Mononuclear cell (primary cell): Measurements from ENCODE around the gene INPP4A. TPM values are rescaled to one million over a fixed set of nuclear protein-coding genes. Genes with fewer than 3 reads are reported as not detected.

Experiments used
- H3K27me3 ChIP-seq: 2 replicates; pipeline ENCODE4 v1.6.0; 2011; ENCODE audit warnings: low read length, control low read depth; ENCODE audit not compliant: insufficient read depth
- H3K4me1 ChIP-seq: 2 replicates; pipeline ENCODE4 v1.5.1; 2011; ENCODE audit warnings: mild to moderate bottlenecking, low read length, control low read depth; ENCODE audit not compliant: insufficient read depth
- H3K4me3 ChIP-seq: 2 replicates; pipeline ENCODE4 v1.5.1; 2011; ENCODE audit warnings: mild to moderate bottlenecking, low read length, moderate library complexity
- H3K9me3 ChIP-seq: 2 replicates; pipeline ENCODE4 v1.5.1; 2011; ENCODE audit warnings: low read depth, mild to moderate bottlenecking, control low read depth, low read length
- total RNA-seq: library from RNA; depleted of rRNA; stranded (reverse); fragments of >200 nt; gene quantifications from one replicate; pipeline ENCODE4 v1.2.3, GENCODE V29; 2012

The INPP4A gene
- total RNA-seq, 1 donor = 48.2 TPM

- Histone ChIP-seq H3K4me1 (peaks cover 95% of the 10 kb centered on the region), H3K27me3 (no peaks in the 10 kb centered on the region), H3K9me3 (no peaks in the 10 kb centered on the region), H3K4me3 (no peak overlapping the region)
Observed at GRCh38 chr2:98472961-98473746, 28.5 kb downstream of the INPP4A start.

GRCh38 chr2:98473995-98474780 lies 29.5 kb downstream of the INPP4A start:
- no peak overlapping the region for H3K4me3 ChIP-seq
- no peaks in the 10 kb centered on the region for H3K27me3 ChIP-seq
- H3K9me3 ChIP-seq = no peaks in the 10 kb centered on the region
- peaks cover 95% of the 10 kb centered on the region for H3K4me1 ChIP-seq

- H3K4me1 ChIP-seq = peaks cover 95% of the 10 kb centered on the region
- no peak overlapping the region for H3K4me3 ChIP-seq
- no peaks in the 10 kb centered on the region for H3K9me3 ChIP-seq
- H3K27me3 ChIP-seq = no peaks in the 10 kb centered on the region
Observed at GRCh38 chr2:98474979-98475632, 30.4 kb downstream of the INPP4A start.

- H3K4me1 ChIP-seq = peaks cover 95% of the 10 kb centered on the region
- no peaks in the 10 kb centered on the region for H3K27me3 ChIP-seq
- no peak overlapping the region for H3K4me3 ChIP-seq
- H3K9me3 ChIP-seq = no peaks in the 10 kb centered on the region
Observed at GRCh38 chr2:98476192-98476868, 31.7 kb downstream of the INPP4A start.

GRCh38 chr2:98477036-98477435 lies 32.4 kb downstream of the INPP4A start:
- Histone ChIP-seq H3K4me1 (peaks cover 95% of the 10 kb centered on the region), H3K27me3 (no peaks in the 10 kb centered on the region), H3K9me3 (no peaks in the 10 kb centered on the region), H3K4me3 (no peak overlapping the region)

GRCh38 chr2:98477506-98477905 lies 32.8 kb downstream of the INPP4A start:
- H3K9me3 ChIP-seq = no peaks in the 10 kb centered on the region
- H3K4me1 ChIP-seq = peaks cover 95% of the 10 kb centered on the region
- H3K4me3 ChIP-seq = no peak overlapping the region
- no peaks in the 10 kb centered on the region for H3K27me3 ChIP-seq

GRCh38 chr2:98478088-98478551 lies 33.5 kb downstream of the INPP4A start:
- Histone ChIP-seq H3K9me3 (no peaks in the 10 kb centered on the region), H3K27me3 (no peaks in the 10 kb centered on the region), H3K4me1 (peaks cover 94% of the 10 kb centered on the region), H3K4me3 (no peak overlapping the region)

- peaks cover 94% of the 10 kb centered on the region for H3K4me1 ChIP-seq
- H3K4me3 ChIP-seq = no peak overlapping the region
- no peaks in the 10 kb centered on the region for H3K27me3 ChIP-seq
- no peaks in the 10 kb centered on the region for H3K9me3 ChIP-seq
Observed at GRCh38 chr2:98478907-98479306, 34.2 kb downstream of the INPP4A start.

GRCh38 chr2:98479371-98479770 lies 34.7 kb downstream of the INPP4A start:
- Histone ChIP-seq H3K27me3 (no peaks in the 10 kb centered on the region), H3K4me1 (peaks cover 94% of the 10 kb centered on the region), H3K4me3 (no peak overlapping the region), H3K9me3 (no peaks in the 10 kb centered on the region)

GRCh38 chr2:98479959-98480524 lies 35.4 kb downstream of the INPP4A start:
- Histone ChIP-seq H3K4me1 (peaks cover 92% of the 10 kb centered on the region), H3K27me3 (no peaks in the 10 kb centered on the region), H3K4me3 (no peak overlapping the region), H3K9me3 (no peaks in the 10 kb centered on the region)

GRCh38 chr2:98480598-98480997 lies 35.9 kb downstream of the INPP4A start:
- Histone ChIP-seq H3K9me3 (no peaks in the 10 kb centered on the region), H3K4me3 (no peak overlapping the region), H3K27me3 (no peaks in the 10 kb centered on the region), H3K4me1 (peaks cover 92% of the 10 kb centered on the region)

GRCh38 chr2:98482362-98482761 lies 37.7 kb downstream of the INPP4A start:
- H3K4me1 ChIP-seq = peaks cover 96% of the 10 kb centered on the region
- H3K27me3 ChIP-seq = no peaks in the 10 kb centered on the region
- no peak overlapping the region for H3K4me3 ChIP-seq
- no peaks in the 10 kb centered on the region for H3K9me3 ChIP-seq

- peaks cover 96% of the 10 kb centered on the region for H3K4me1 ChIP-seq
- H3K4me3 ChIP-seq = no peak overlapping the region
Observed at GRCh38 chr2:98483257-98483861, 38.7 kb downstream of the INPP4A start.

GRCh38 chr2:98484121-98484557 lies 39.5 kb downstream of the INPP4A start:
- H3K4me3 ChIP-seq = no peak overlapping the region
- no peaks in the 10 kb centered on the region for H3K9me3 ChIP-seq
- H3K27me3 ChIP-seq = no peaks in the 10 kb centered on the region
- H3K4me1 ChIP-seq = peaks cover 96% of the 10 kb centered on the region

More at GRCh38 chr2:98483257-98483861, 38.7 kb downstream of the INPP4A start:
- H3K9me3 ChIP-seq = no peaks in the 10 kb centered on the region
- H3K27me3 ChIP-seq = no peaks in the 10 kb centered on the region
